Endothelial cell of umbilical vein (primary cell): ENCODE results near the gene KLK3. TPM values are rescaled to one million over a fixed set of nuclear protein-coding genes. Genes with fewer than 3 reads are reported as not detected.

ENCODE experiments used
- BruUV-seq: library from RNA; stranded (reverse); fragments of 400-500 nt; replicated peaks from 2 replicates; lab custom pipeline; 2021; lab: Mats Ljungman, UMichigan
- CTCF ChIA-PET: fragments of 300-600, 350-600 bp; sonication (Branson Sonifier 250); formaldehyde crosslinking; loops from one replicate; lab custom pipeline; 2021; ENCODE audit warnings: antibody characterized with exemption, inconsistent platforms; lab: Charles Lee
- POLR2A ChIA-PET: fragments of 300-600, 350-600 bp; sonication (Branson Sonifier 250); formaldehyde crosslinking; loops from one replicate; lab custom pipeline; 2021; ENCODE audit warnings: antibody characterized with exemption, inconsistent platforms; lab: Charles Lee
- DNase-seq: peaks from one replicate; pipeline ENCODE4 v3.0.0-alpha.2; 2011; ENCODE audit warnings: low read depth, low spot score
- FAIRE-seq: peaks from 2 replicates; lab custom pipeline; 2011; peaks lifted over from hg19 to GRCh38; lab: Jason Lieb, UNC
- H2AFZ ChIP-seq: 2 replicates; pipeline ENCODE4 v1.6.0; 2012; ENCODE audit warnings: low read depth, low read length, control low read depth, inconsistent platforms
- H3K27ac ChIP-seq: 2 replicates; pipeline ENCODE4 v1.5.1; 2011; ENCODE audit warnings: low read depth, mild to moderate bottlenecking, control low read depth, low read length, moderate library complexity; ENCODE audit not compliant: insufficient read depth
- H3K27me3 ChIP-seq, 2 experiments: 2 replicates each; pipeline versions ENCODE4 v1.6.0 to v1.6.1; 2011; ENCODE audit warnings: low read length in 2 of 2, mixed read lengths in 1 of 2; ENCODE audit not compliant: control insufficient read depth in 2 of 2, insufficient read depth in 2 of 2
- H3K36me3 ChIP-seq, 2 experiments: 2 replicates in 1 of 2; 3 replicates in 1 of 2; pipeline ENCODE4 v1.5.1; 2011; ENCODE audit warnings: low read length in 2 of 2, mild to moderate bottlenecking in 1 of 2, moderate library complexity in 1 of 2; ENCODE audit not compliant: control insufficient read depth in 2 of 2, insufficient read depth in 2 of 2; ENCODE audit errors: extremely low read depth in 1 of 2
- H3K4me1 ChIP-seq: 3 replicates; pipeline ENCODE4 v1.5.1; 2011; ENCODE audit warnings: mild to moderate bottlenecking, low read length; ENCODE audit not compliant: control insufficient read depth, insufficient read depth; ENCODE audit errors: extremely low read depth
- H3K4me2 ChIP-seq: 2 replicates; pipeline ENCODE4 v1.6.1; 2011; ENCODE audit warnings: low read length, control low read depth, mixed read lengths; ENCODE audit not compliant: insufficient read depth
- H3K4me3 ChIP-seq, 3 experiments: fragments of 200-600 bp in 1 of 3; sonication (generic), shearing (Covaris generic) in 1 of 3; replicated peaks in 1 of 3; 2 replicates each; pipeline ENCODE4 v1.5.1; 2011 to 2016; ENCODE audit warnings: control low read depth in 3 of 3, low read length in 3 of 3, mild to moderate bottlenecking in 2 of 3, inconsistent platforms in 1 of 3, low read depth in 1 of 3, moderate library complexity in 1 of 3; ENCODE audit not compliant: insufficient read depth in 1 of 3
- H3K79me2 ChIP-seq: 2 replicates; pipeline ENCODE4 v1.6.0; 2012; ENCODE audit warnings: low read length, inconsistent platforms; ENCODE audit not compliant: control insufficient read depth, insufficient read depth
- H3K9ac ChIP-seq: replicated peaks from 2 replicates; pipeline ENCODE3; 2011; ENCODE audit warnings: low read length, control low read depth; ENCODE audit not compliant: insufficient read depth; ENCODE audit errors: extremely low read depth
- H3K9me1 ChIP-seq: replicated peaks from 3 replicates; pipeline ENCODE4 v1.6.0; 2011; ENCODE audit warnings: mild to moderate bottlenecking, low read length; ENCODE audit not compliant: control insufficient read depth, insufficient read depth; ENCODE audit errors: extremely low read depth
- H3K9me3 ChIP-seq: replicated peaks from 2 replicates; pipeline ENCODE4 v1.5.1; 2012; ENCODE audit warnings: low read length, inconsistent platforms; ENCODE audit not compliant: control insufficient read depth, insufficient read depth
- H4K20me1 ChIP-seq: replicated peaks from 2 replicates; pipeline ENCODE3; 2011; ENCODE audit warnings: mild to moderate bottlenecking, low read length; ENCODE audit not compliant: control insufficient read depth, insufficient read depth; ENCODE audit errors: extremely low read depth
- EZH2 ChIP-seq: IDR thresholded peaks from 2 replicates; pipeline ENCODE4 v1.6.1; 2012; ENCODE audit warnings: borderline replicate concordance, low read depth, mild to moderate bottlenecking, moderate library complexity, low read length, inconsistent platforms; ENCODE audit not compliant: severe bottlenecking
- POLR2A ChIP-seq: IDR thresholded peaks from 2 replicates; pipeline ENCODE4 v1.6.1; 2012; ENCODE audit warnings: low read depth, mild to moderate bottlenecking, control low read depth, low read length
- POLR2AphosphoS5 ChIP-seq: IDR thresholded peaks from 2 replicates; pipeline ENCODE4 v1.6.1; 2012; ENCODE audit warnings: low read depth, mild to moderate bottlenecking, control low read depth, low read length, moderate library complexity; ENCODE audit not compliant: insufficient read depth
- dilution Hi-C: fragments of 300-500 bp; cut with MboI; formaldehyde crosslinking; loops from one replicate; pipeline ENCODE4 v1.15.0; 2019; ENCODE audit warnings: low sequenced_read_pairs; ENCODE audit not compliant: extremely low pct_ligation_motif_present
- intact Hi-C: fragments of 100-400 bp; cut with micrococcal nuclease; formaldehyde crosslinking; loops from one replicate; pipeline ENCODE4 v1.10.0; 2022
- polyA plus RNA-seq, 4 experiments: library from polyadenylated mRNA; depleted of rRNA in 3 of 4; stranded (reverse) in 3 of 4; unstranded in 1 of 4; fragments of >200 nt; gene quantifications; 2 replicates each; pipeline versions ENCODE4 v1.2.1 to v1.2.3, GENCODE V29; 2011 to 2012; ENCODE audit warnings: missing spikeins in 1 of 4
- total RNA-seq: library from RNA; stranded (reverse); gene quantifications from 2 replicates; pipeline ENCODE4 v1.2.3, GENCODE V29; 2021
- TF ChIP-seq, protein P1 (sequence below), 2 donors: IDR thresholded peaks; 1 replicate in 1 of 2; 2 replicates in 1 of 2; pipeline ENCODE4 v1.5.1; 2011; ENCODE audit warnings: low read length in 2 of 2, mild to moderate bottlenecking in 2 of 2, moderate library complexity in 2 of 2, control low read depth in 1 of 2, inconsistent platforms in 1 of 2, low read depth in 1 of 2; ENCODE audit not compliant: insufficient read depth in 1 of 2; ENCODE audit errors: extremely low read depth in 1 of 2
- TF ChIP-seq, protein P2 (sequence below): IDR thresholded peaks from 2 replicates; pipeline ENCODE4 v1.6.1; 2011; ENCODE audit not compliant: insufficient read depth, insufficient read length

KLK3 gene
- total and polyA plus RNA-seq, 2 donors (not counting 3 experiments of a cell fraction or from before 2014, with no cell fraction given) = not detected

DNA sequence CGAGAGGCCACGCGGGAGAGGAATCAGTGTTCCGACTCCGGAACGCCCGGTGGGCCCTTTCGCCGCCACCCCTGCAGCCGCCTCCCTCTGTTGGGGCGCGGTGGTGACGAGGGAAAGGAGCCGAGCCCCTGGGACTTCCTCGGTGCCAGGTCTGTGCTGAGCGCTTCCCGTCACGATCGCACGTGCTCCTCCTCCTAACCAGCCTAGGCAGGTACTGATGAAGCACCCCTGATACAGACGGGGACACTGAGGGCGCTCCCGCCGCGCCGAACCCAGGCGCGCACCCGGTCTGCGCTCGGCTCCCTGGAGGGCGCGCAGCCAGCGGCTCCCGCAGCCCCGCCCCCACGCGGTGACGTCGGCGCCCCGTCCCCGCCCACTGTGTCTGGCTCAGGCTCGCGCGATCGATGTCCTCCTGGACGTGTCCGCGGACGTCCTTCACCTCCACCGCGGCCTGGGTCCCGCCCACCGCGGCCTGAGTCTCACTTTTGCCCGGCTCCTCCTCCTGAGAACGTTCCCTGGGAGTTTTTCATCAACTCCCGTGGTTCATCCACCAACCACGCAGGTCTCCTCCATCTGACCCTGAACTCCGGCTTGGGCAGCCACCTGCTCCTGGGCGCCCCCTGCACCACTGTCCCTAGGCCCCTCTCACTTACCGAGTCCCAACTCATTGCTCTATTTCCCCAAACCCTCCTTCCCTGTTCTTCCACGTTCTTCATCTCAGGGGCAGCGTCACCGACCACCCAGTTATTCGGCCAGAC is 18.8 kb upstream of the KLK3 start:
- no peaks in the 10 kb centered on the region for H3K9me3 ChIP-seq
- ChIA-PET CTCF (no interaction called here), POLR2A (no interaction called here)
- no TSS peak for BruUV-seq
- dilution Hi-C loops (no loop called here), intact Hi-C loops (loop anchor here (1.0 kb wide), 1 partner anchor 31 kb away; no protein-coding TSS in a partner anchor)
- peak overlapping the region; percentile 58 for H3K4me2 ChIP-seq
- peak; percentile 72 for DNase-seq
- TF ChIP-seq, protein P1, sequence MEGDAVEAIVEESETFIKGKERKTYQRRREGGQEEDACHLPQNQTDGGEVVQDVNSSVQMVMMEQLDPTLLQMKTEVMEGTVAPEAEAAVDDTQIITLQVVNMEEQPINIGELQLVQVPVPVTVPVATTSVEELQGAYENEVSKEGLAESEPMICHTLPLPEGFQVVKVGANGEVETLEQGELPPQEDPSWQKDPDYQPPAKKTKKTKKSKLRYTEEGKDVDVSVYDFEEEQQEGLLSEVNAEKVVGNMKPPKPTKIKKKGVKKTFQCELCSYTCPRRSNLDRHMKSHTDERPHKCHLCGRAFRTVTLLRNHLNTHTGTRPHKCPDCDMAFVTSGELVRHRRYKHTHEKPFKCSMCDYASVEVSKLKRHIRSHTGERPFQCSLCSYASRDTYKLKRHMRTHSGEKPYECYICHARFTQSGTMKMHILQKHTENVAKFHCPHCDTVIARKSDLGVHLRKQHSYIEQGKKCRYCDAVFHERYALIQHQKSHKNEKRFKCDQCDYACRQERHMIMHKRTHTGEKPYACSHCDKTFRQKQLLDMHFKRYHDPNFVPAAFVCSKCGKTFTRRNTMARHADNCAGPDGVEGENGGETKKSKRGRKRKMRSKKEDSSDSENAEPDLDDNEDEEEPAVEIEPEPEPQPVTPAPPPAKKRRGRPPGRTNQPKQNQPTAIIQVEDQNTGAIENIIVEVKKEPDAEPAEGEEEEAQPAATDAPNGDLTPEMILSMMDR (IDR thresholded peaks at IDR 0.05; ENCODE audit: extremely low read depth in 1 of 2, insufficient read depth in 1 of 2, low read depth in 1 of 2, low read length in 2 of 2) = peak in 1 of 2 donors; percentile 2
- TF ChIP-seq, protein P2, sequence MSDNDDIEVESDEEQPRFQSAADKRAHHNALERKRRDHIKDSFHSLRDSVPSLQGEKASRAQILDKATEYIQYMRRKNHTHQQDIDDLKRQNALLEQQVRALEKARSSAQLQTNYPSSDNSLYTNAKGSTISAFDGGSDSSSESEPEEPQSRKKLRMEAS = peak; percentile 13
- TF ChIP-seq POLR2AphosphoS5 (peak; percentile 26), EZH2 (no peak), POLR2A (peak; percentile 59)
- peaks cover 4% of the 10 kb centered on the region for H3K4me1 ChIP-seq
- H3K79me2 ChIP-seq = no peaks in the 10 kb centered on the region
- H3K9me1 ChIP-seq = no peaks in the 10 kb centered on the region
- H2AFZ ChIP-seq = peak overlapping the region; percentile 97
- peak; percentile 89 for FAIRE-seq
- H3K27me3 ChIP-seq = no peaks in the 10 kb centered on the region
- H3K36me3 ChIP-seq = no peaks in the 10 kb centered on the region
- peak overlapping the region; percentile 14 for H3K9ac ChIP-seq
- peak overlapping the region; percentile 5 to 61 (median 60) for H3K4me3 ChIP-seq
- H4K20me1 ChIP-seq = no peaks in the 10 kb centered on the region
- H3K27ac ChIP-seq = no peak overlapping the region
